GM19438 (cell line): ENCODE measurements around the gene CCDC28B.

Experiments used
- ATAC-seq: cut with Tn5 transposase; IDR thresholded peaks from one replicate; pipeline ENCODE4 v1.9.1; 2021; ENCODE audit warnings: low read depth; ENCODE audit not compliant: unreplicated experiment

CCDC28B gene

GRCh38 chr1:32192220-32192948 lies 8.0 kb upstream of the CCDC28B start:
- no peak for ATAC-seq

DNA sequence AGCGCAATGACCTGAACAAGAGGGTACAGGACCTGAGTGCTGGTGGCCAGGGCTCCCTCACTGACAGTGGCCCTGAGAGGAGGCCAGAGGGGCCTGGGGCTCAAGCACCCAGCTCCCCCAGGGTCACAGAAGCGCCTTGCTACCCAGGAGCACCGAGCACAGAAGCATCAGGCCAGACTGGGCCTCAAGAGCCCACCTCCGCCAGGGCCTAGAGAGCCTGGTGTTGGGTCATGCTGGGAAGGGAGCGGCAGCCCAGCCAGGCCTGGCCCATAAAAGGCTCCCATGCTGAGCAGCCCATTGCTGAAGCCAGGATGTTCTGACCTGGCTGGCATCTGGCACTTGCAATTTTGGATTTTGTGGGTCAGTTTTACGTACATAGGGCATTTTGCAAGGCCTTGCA lies 5.4 kb upstream of the CCDC28B start:
- no peak for ATAC-seq

- ATAC-seq, result no peak
Observed at GRCh38 chr1:32195531-32195930, 4.9 kb upstream of the CCDC28B start.

DNA sequence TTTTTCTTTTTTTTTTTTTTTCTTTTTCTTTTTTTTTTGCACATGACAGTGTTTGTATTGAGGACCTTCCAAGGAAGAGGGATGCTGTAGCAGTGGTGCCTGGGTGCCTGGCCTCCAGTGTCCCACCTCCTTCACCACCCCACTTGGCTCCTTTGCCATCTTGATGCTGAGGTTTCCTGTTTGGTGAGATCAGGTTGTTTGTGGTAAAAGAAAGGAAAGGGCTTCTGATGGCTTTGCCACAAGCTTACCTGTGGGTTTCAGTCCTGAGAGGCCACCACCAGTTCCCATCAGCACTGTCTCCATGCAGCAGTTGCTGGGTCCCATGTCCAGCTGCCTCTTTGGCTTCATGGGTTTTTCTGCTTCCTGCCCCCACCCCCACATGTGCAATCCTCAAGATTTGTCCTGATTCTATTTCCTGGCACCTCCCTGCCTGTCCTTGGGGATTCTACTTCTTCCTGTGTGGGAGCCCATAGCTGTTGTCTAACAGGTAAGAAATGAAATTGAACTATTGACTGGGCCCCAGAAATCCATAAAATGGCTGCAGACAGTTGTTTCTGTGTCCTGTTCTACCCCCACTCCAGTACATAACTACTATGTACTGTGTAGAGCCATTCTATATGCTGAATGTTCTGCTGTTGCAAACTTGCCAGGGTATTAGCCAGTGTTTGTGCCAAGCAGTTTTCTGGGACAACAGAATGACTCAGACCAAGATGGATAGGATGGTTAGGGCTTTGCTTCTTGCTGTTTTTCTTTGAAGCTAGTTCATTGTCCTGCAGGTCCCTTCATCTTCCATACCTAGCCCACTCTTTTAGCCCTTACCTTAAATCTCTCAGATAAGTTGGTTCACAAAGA lies 4.2 kb upstream of the CCDC28B start:
- no peak for ATAC-seq

GRCh38 chr1:32197074-32197473 lies 3.3 kb upstream of the CCDC28B start:
- no peak for ATAC-seq

DNA sequence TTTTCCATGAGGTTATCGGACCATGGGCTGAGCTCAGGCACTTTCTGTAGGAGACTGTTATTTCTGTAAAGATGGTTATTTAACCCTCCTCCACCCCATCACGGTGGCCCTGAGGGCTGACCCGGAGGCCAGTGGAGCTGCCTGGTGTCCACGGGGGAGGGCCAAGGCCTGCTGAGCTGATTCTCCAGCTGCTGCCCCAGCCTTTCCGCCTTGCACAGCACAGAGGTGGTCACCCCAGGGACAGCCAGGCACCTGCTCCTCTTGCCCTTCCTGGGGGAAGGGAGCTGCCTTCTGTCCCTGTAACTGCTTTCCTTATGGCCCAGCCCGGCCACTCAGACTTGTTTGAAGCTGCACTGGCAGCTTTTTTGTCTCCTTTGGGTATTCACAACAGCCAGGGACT lies 2.6 kb upstream of the CCDC28B start:
- no peak for ATAC-seq

DNA sequence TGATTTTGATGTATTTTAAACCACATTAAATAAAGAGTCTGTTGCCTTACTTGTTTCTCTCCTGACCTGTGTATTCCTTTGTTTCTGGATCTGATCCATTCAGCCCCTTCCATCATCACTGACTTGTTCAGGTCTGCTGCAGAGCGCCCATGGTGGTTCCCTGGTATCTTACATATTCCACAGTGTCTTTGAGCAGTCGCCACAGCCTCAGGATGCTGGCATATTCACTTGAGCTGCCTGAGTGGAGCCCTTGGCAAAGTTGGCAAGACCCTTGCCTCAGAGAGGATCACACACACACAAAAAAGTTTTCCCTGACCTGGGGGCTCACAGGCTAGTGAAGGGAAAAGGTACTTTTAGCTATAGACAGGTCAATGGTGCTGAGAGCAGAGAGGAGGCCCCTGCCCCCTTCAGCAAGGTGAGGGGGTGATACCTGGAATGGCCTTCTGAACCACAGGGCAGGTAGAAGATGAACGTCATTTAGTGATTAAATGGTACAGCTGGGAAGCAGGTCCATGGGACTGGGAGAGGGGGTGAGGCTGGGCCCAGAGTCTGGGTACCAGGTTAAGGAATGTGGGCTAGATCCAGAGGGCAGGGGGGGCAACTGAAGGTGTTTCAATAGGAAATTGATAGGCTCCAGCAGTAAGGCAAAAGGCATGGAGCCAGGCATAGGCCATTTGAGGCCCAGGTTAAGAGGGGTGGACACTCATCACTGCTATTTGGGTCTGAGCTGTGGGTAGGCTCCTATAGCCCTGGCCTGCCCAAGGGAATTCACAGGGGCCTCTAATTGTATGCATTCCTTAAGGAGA lies 2.0 kb upstream of the CCDC28B start:
- no peak for ATAC-seq

DNA sequence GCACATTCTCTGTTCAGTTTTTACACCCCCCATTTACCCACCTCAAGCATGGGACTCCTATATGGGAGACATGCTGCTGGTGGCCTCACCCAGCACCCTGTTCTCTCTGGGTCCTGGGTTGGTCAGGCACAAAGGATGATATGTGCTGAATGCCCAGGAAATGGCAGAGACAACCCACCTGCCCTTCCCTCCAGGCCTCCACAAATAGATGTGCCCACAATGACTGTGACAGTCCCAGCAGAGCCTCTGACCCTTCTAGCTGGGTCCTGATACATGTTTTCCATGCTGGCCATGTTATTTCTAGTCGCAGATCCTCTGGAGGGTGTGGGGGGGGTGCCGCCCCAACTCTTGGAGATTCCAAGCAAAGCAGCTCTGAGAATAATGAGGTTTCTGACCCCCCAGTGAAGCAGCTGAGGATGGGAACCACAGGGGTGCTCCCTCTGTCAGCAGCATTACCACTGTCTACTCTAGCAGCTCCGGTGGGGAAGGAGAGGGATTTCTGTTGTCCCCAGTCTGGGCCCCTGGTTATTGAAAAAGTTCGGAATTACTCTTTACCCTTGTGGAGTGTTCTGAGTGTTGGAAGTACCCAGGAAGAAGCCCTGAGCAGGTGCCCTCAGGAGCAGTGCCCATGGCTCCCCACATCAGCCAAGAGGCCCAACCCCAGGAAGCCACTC lies 1.2 kb upstream of the CCDC28B start:
- ATAC-seq, result no peak

DNA sequence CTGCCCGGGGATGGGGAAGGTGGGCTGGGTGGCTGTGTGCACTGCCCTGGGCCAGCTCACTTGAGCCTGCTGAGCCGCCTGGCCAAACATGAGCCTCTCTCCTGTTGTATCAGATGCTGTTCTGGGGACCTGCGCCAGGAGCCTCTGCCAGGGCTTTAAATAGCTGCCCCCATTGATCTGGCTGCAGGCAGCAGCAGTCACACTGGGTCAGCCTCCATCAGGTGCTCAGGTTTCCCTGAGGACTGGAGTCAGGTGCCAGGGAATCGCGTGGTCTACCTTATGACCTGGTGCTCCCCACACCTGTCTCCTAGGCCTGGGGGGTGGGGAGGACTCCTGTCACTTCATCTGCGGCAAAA lies 700 bp upstream of the CCDC28B start:
- ATAC-seq, result no peak

- peak; percentile 33 for ATAC-seq
Observed at GRCh38 chr1:32201011-32201855, 838 bp downstream of the CCDC28B start.

DNA sequence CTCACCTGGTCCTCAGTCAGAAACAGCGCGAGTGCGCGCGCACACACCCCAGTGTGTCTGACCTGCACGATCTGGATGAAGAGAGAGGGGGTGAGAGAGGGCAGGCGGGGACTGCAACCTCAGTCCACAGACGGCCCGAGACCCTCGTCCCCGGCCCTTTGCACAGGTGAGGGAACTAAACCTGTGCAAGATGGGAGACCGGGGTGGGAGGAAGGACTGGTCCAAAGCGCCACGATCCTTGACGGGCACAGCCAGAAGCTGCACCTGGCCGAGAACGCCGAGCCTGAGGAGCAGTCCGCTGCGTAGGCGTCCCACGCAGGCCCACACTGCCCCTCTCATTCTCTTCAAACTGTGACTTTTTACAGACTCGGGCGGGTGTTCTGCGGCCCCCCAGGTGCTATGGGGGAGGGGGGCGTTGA lies 4.6 kb downstream of the CCDC28B start:
- ATAC-seq, result no peak

GRCh38 chr1:32205401-32206370 lies 5.3 kb downstream of the CCDC28B start, which contains the start of gene IQCC:
IQCC (plus strand) TSS chr1:32205671; CDS start chr1:32205682, 11 bp downstream.
- no peak for ATAC-seq

GRCh38 chr1:32208469-32208868 lies 8.1 kb downstream of the CCDC28B start:
- no peak for ATAC-seq

- ATAC-seq, result no peak
Observed at GRCh38 chr1:32208891-32209328, 8.5 kb downstream of the CCDC28B start, which contains the start of gene DCDC2B. DCDC2B (plus strand) TSS chr1:32209089; CDS start chr1:32209094, 5 bp downstream.

- no peak for ATAC-seq
Observed at GRCh38 chr1:32215629-32216480, 15.5 kb downstream of the CCDC28B start.

DNA sequence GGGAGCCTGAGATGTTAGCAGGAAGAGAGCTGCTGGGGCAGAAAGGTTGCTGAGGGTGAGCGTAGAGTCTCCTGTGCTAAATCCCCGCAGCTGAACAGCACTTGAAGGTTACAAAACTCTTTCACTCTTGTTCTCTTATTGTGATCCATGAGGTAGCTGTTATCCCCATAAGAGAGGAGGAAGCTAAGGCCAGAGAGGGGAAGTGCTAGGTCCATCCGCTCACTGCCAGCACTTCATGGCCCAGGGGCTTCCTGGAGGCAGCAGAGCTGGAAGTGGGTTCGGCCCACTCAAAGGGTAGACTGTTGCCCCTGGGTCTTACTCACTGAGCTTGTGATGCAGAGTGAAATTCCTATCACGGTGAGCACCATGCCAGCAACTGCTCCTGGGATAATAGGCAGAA lies 16.2 kb downstream of the CCDC28B start:
- ATAC-seq, result no peak

DNA sequence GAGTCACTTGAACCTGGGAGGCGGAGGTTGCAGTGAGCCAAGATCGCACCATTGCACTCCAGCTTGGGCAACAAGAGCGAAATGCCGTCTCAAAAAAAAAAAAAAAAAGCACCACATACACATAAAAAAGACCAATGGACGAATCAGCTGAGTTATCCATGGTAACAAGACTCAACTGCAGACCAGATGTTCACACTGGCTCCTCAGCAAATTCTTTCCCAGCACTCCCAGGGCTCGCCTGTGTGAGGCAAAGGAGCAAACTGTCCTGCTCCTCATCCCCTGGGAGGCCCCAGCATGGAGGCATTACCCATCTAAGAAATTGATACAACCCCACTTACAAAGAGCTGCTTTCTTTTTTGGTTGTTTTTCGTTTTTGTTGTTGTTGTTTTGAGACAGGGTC lies 18.6 kb downstream of the CCDC28B start:
- no peak for ATAC-seq
